ENCODE results near the gene AP3S1. TPM values are rescaled to one million over a fixed set of nuclear protein-coding genes. Genes with fewer than 3 reads are reported as not detected.

Gene AP3S1
- total and polyA plus RNA-seq, 2 of the 13 experiments (the other 11 are each of a cell fraction or from before 2014, with no cell fraction given) = 50.5 to 85.9 TPM

DNA sequence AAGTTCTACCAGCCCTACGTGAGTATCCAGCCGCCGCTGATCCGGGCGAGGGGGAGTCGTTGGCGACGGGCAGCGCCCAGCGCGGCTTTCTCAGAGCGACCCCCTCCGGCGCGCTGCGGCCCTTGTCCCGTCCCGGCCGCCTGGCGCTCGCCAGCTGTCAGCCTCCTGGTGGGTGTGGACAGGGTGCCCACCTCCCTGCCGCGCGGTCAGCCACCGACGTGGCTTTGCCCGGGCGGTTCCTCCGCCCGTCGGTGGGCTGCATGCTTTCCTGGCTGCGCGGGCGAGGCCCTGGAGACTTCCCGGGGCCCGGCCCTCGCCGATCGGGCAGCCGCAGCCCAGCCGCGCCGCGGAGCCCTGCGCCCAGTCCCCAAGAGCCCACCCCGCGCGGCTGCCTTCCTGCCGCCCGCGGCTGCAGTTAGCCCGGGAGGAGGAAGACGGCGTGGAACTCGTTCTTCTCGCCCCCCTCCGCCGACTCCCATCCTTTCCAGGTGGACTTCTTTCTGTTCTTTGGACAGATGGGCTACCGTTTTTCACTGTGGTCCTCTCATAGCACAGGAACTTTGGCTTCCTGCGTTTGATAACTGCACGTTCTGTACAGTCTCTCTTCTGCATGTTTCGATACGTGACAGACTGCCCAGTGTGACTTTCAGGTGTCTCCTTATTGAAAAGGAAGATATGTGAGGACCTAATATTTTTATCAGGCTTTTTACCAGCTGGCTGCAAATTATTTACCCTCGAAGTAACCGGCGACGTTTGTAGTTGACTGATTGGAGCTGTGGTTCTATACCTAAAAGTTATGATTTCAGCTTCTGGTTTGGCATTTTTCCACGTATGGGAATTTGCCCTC lies 577 bp downstream of the AP3S1 start (continued):
- TF ChIP-seq, protein P1, sequence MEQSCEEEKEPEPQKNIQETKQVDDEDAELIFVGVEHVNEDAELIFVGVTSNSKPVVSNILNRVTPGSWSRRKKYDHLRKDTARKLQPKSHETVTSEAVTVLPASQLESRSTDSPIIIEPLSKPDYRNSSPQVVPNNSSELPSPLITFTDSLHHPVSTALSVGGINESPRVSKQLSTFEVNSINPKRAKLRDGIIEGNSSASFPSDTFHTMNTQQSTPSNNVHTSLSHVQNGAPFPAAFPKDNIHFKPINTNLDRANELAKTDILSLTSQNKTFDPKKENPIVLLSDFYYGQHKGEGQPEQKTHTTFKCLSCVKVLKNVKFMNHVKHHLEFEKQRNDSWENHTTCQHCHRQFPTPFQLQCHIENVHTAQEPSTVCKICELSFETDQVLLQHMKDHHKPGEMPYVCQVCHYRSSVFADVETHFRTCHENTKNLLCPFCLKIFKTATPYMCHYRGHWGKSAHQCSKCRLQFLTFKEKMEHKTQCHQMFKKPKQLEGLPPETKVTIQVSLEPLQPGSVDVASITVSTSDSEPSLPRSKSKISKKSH (CRISPR knock-in tag; IDR thresholded peaks at IDR 0.05; ENCODE audit: borderline replicate concordance) = no peak
- TF ChIP-seq ZNF251 (CRISPR knock-in tag; IDR thresholded peaks at IDR 0.05) = no peak
- TF ChIP-seq ZNF256 (CRISPR knock-in tag; conservative IDR thresholded peaks at IDR 0.05) = 0 out of 2 replicates have a peak, but pooled peaks have one; percentile 12
- peak; percentile 30 for TF ChIP-seq U2AF1 (optimal IDR thresholded peaks at IDR 0.05; ENCODE audit: low read depth, low read length)
- peak; percentile 11; the same call in 1 of the 2 replicates for TF ChIP-seq HDAC1 (CRISPR knock-in tag; IDR thresholded peaks at IDR 0.05)
- TF ChIP-seq ZNF746 (CRISPR knock-in tag; IDR thresholded peaks at IDR 0.05) = no peak
- 0 out of 2 replicates have a peak, but pooled peaks have one; percentile 62 for TF ChIP-seq ZNF484 (CRISPR knock-in tag; IDR thresholded peaks at IDR 0.05; ENCODE audit: borderline replicate concordance, low read depth)
- 0 out of 2 replicates have a peak, but pooled peaks have one; percentile 0 for TF ChIP-seq ZBTB38 (CRISPR knock-in tag; IDR thresholded peaks at IDR 0.05)
- TF ChIP-seq, protein P2, sequence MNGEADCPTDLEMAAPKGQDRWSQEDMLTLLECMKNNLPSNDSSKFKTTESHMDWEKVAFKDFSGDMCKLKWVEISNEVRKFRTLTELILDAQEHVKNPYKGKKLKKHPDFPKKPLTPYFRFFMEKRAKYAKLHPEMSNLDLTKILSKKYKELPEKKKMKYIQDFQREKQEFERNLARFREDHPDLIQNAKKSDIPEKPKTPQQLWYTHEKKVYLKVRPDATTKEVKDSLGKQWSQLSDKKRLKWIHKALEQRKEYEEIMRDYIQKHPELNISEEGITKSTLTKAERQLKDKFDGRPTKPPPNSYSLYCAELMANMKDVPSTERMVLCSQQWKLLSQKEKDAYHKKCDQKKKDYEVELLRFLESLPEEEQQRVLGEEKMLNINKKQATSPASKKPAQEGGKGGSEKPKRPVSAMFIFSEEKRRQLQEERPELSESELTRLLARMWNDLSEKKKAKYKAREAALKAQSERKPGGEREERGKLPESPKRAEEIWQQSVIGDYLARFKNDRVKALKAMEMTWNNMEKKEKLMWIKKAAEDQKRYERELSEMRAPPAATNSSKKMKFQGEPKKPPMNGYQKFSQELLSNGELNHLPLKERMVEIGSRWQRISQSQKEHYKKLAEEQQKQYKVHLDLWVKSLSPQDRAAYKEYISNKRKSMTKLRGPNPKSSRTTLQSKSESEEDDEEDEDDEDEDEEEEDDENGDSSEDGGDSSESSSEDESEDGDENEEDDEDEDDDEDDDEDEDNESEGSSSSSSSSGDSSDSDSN (CRISPR knock-in tag; IDR thresholded peaks at IDR 0.05) = peak; percentile 94
- TF ChIP-seq SKI (IDR thresholded peaks at IDR 0.05; ENCODE audit: partially characterized antibody) = peak; percentile 28
- TF ChIP-seq SP4 (CRISPR knock-in tag; IDR thresholded peaks at IDR 0.05) = no peak
- TF ChIP-seq ZNF292 (CRISPR knock-in tag; IDR thresholded peaks at IDR 0.05; ENCODE audit: borderline replicate concordance, low read depth) = peak; percentile 17; the same call in 1 of the 2 replicates
- TF ChIP-seq, protein P3, sequence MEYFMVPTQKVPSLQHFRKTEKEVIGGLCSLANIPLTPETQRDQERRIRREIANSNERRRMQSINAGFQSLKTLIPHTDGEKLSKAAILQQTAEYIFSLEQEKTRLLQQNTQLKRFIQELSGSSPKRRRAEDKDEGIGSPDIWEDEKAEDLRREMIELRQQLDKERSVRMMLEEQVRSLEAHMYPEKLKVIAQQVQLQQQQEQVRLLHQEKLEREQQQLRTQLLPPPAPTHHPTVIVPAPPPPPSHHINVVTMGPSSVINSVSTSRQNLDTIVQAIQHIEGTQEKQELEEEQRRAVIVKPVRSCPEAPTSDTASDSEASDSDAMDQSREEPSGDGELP (IDR thresholded peaks at IDR 0.05; ENCODE audit: borderline replicate concordance, low read depth) = peak; percentile 79
- TF ChIP-seq ZNF138 (CRISPR knock-in tag; IDR thresholded peaks at IDR 0.05; ENCODE audit: low read depth) = 0 out of 2 replicates have a peak, but pooled peaks have one; percentile 52
- TF ChIP-seq POLR2AphosphoS2 (IDR thresholded peaks at IDR 0.05; ENCODE audit: low read depth, low read length) = no peak
- peak; percentile 57 for TF ChIP-seq AGO1 (IDR thresholded peaks at IDR 0.05; ENCODE audit: low read depth, low read length, poor library complexity, severe bottlenecking)
- TF ChIP-seq JUND (CRISPR knock-in tag; IDR thresholded peaks at IDR 0.05) = peak; percentile 30; the same call in 1 of the 2 replicates
- TF ChIP-seq SNRNP70 (IDR thresholded peaks at IDR 0.05; ENCODE audit: low read depth, low read length) = no peak
- TF ChIP-seq, protein P4, sequence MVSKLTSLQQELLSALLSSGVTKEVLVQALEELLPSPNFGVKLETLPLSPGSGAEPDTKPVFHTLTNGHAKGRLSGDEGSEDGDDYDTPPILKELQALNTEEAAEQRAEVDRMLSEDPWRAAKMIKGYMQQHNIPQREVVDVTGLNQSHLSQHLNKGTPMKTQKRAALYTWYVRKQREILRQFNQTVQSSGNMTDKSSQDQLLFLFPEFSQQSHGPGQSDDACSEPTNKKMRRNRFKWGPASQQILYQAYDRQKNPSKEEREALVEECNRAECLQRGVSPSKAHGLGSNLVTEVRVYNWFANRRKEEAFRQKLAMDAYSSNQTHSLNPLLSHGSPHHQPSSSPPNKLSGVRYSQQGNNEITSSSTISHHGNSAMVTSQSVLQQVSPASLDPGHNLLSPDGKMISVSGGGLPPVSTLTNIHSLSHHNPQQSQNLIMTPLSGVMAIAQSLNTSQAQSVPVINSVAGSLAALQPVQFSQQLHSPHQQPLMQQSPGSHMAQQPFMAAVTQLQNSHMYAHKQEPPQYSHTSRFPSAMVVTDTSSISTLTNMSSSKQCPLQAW (CRISPR knock-in tag; IDR thresholded peaks at IDR 0.05) = no peak
- TF ChIP-seq TSC22D2 (CRISPR knock-in tag; IDR thresholded peaks at IDR 0.05; ENCODE audit: borderline replicate concordance) = 0 out of 2 replicates have a peak, but pooled peaks have one; percentile 2
- TF ChIP-seq ZNF570 (CRISPR knock-in tag; IDR thresholded peaks at IDR 0.05; ENCODE audit: borderline replicate concordance) = no peak

All from HepG2 (cell line).